Measurements from ENCODE around the gene STRAP. TPM values are rescaled to one million over a fixed set of nuclear protein-coding genes. Genes with fewer than 3 reads are reported as not detected.

STRAP gene
- total RNA-seq, 1 donor from 2014 or later: 65.4 TPM

DNA sequence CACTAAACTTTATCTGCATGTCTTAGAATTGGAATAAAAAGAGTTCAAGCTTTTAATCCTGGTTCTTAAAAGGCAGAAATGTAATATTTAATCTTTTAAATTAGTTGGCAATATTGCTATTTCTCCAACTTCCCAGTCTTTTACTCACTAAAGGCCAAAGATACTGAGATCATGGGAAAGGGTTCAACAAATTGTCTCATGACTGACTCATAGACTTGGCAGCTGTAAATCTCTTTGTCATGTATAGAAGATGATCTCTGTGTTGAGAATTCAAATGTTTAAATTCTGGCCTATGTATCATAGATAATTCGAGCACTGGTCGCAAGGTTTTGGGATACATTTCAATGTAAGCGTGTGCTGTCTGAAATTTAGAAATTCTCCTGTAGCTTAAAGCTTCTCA lies 40.1 kb upstream of the STRAP start:
- no peaks in the 10 kb centered on the region for H3K4me1 ChIP-seq
- no peaks in the 10 kb centered on the region for H3K36me3 ChIP-seq
- no peak overlapping the region for H3K27ac ChIP-seq
- intact Hi-C loops (cut with DNase I): no loop called here
- ATAC-seq (no peak), DNase-seq (no peak)
- no peaks in the 10 kb centered on the region for H3K27me3 ChIP-seq (ENCODE audit: low read depth)
- H3K4me3 ChIP-seq: no peak overlapping the region
- TF ChIP-seq, protein P1, sequence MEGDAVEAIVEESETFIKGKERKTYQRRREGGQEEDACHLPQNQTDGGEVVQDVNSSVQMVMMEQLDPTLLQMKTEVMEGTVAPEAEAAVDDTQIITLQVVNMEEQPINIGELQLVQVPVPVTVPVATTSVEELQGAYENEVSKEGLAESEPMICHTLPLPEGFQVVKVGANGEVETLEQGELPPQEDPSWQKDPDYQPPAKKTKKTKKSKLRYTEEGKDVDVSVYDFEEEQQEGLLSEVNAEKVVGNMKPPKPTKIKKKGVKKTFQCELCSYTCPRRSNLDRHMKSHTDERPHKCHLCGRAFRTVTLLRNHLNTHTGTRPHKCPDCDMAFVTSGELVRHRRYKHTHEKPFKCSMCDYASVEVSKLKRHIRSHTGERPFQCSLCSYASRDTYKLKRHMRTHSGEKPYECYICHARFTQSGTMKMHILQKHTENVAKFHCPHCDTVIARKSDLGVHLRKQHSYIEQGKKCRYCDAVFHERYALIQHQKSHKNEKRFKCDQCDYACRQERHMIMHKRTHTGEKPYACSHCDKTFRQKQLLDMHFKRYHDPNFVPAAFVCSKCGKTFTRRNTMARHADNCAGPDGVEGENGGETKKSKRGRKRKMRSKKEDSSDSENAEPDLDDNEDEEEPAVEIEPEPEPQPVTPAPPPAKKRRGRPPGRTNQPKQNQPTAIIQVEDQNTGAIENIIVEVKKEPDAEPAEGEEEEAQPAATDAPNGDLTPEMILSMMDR (IDR thresholded peaks at IDR 0.05): no peak
- no peaks in the 10 kb centered on the region for H3K9me3 ChIP-seq

DNA sequence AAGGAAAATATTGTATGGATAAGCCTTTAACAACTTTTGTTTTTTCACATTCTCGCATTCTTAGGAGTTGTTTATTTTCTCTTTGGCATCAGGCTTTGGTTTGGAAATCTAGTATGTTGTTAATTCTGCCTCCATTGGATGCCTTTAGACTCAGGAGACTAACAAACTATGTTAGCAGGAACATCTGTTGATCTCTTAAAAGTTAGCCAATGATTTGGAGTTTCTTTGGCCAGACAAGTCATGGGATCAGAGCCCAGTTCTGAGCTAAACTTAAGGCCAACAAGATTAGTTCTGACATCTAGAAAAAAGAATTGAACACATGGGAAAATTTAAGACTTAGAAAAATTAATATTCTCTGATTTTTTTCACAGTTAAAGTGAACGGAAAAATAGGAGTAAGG lies 35.3 kb upstream of the STRAP start:
- ATAC-seq: no peak

DNA sequence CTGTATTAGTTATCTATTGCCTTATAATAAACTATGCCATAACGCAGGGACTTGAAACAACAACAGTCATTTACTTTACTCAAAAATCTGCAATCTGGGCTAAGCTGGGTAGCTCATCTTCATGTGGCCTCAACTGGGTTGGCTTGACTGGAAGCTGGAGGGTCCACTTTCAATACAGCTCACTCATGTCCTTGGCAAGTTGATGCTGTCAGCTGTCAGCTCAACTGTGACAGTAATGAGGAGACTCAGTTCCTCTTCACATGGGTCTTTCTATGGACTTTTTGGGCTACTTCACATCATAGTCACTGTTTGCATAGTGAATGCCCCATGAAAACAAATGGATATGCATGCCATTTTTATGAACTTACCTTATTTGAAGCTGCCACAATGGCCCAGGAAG lies 33.6 kb upstream of the STRAP start:
- intact Hi-C loops (cut with DNase I): no loop called here
- no peak for ATAC-seq
- no peak overlapping the region for H3K4me3 ChIP-seq

More for the DNA sequence above, 35.3 kb upstream of the STRAP start:
- intact Hi-C loops (cut with DNase I): no loop called here
- Histone ChIP-seq H3K9me3 (no peaks in the 10 kb centered on the region), H3K27me3 (ENCODE audit: low read depth) (no peaks in the 10 kb centered on the region), H3K4me3 (no peak overlapping the region), H3K36me3 (no peaks in the 10 kb centered on the region), H3K4me1 (no peaks in the 10 kb centered on the region), H3K27ac (no peak overlapping the region)
- TF ChIP-seq, protein P1 (IDR thresholded peaks at IDR 0.05): no peak
- DNase-seq: no peak

DNA sequence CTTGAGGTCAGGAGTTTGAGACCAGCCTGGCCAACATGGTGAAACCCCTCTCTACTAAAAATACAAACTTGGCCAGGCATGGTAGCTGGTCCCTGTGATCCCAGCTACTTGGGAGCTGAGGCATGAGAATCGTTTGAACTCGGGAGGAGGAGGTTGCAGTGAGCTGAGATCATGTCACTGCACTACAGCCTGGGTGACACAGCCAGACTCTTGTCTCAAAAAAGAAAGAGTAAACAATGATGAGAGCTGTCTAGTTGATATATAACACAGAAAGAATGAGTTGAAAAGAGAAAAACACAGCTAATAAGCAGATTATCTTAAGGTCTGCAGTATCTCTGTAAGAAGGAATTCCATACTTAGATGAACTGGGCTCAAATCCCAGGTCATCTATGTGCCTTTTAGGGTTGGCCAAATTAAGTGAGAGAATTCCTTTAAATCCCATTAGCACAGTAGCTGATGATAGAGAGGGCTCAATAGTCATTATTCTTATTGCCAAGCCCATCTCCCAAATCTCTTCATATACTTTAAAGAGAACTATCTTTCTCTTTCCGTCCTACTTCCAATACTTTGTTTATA lies 31.1 kb upstream of the STRAP start:
- TF ChIP-seq, protein P1 (IDR thresholded peaks at IDR 0.05): no peak
- DNase-seq (no peak), ATAC-seq (no peak)
- Histone ChIP-seq H3K27me3 (ENCODE audit: low read depth) (no peaks in the 10 kb centered on the region), H3K36me3 (no peaks in the 10 kb centered on the region), H3K27ac (no peak overlapping the region), H3K4me3 (no peak overlapping the region), H3K4me1 (no peaks in the 10 kb centered on the region), H3K9me3 (no peaks in the 10 kb centered on the region)
- intact Hi-C loops (cut with DNase I): no loop called here

More for the DNA sequence above, 33.6 kb upstream of the STRAP start:
- H3K4me1 ChIP-seq: no peaks in the 10 kb centered on the region
- H3K9me3 ChIP-seq: no peaks in the 10 kb centered on the region
- no peaks in the 10 kb centered on the region for H3K36me3 ChIP-seq
- H3K27ac ChIP-seq: no peak overlapping the region
- no peak for DNase-seq
- H3K27me3 ChIP-seq (ENCODE audit: low read depth): no peaks in the 10 kb centered on the region
- TF ChIP-seq, protein P1 (IDR thresholded peaks at IDR 0.05): no peak

DNA sequence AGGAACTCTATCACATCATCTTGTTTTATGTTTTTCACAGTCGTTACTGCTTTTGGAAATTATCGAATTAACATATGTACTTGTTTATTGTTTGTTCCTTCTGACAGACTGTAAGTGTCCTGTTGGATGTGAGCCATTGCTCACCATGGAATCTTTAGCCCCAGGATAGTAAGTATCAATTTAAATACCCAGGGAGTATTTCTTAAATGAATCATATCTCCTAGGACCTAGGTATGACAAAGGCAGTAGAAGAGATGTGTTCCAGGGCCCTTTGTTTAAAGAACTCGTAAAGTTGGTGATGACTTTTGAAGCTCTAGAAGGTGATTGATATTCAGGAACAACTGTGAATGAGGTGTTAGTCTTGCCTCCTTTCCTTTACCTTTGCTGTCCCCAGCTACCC lies 30.3 kb upstream of the STRAP start:
- TF ChIP-seq, protein P1 (IDR thresholded peaks at IDR 0.05): no peak
- H3K4me1 ChIP-seq: no peaks in the 10 kb centered on the region
- no peaks in the 10 kb centered on the region for H3K36me3 ChIP-seq
- H3K27me3 ChIP-seq (ENCODE audit: low read depth): no peaks in the 10 kb centered on the region
- H3K4me3 ChIP-seq: no peak overlapping the region
- no peaks in the 10 kb centered on the region for H3K9me3 ChIP-seq
- intact Hi-C loops (cut with DNase I): no loop called here
- no peak overlapping the region for H3K27ac ChIP-seq
- no peak for DNase-seq
- no peak for ATAC-seq

All from lower lobe of right lung (tissue), 2 donors.